D721Med (cell line): ENCODE measurements around the gene KYAT1.
A peak's percentile ranks its signal among the peaks of the same experiment; 100 is the strongest.
"Not testable (repeated sequence)": the region's sequence is repeated elsewhere in the genome, so short reads cannot be mapped to it uniquely, and the experiment has no call there.

ENCODE experiments used
- DNase-seq: peaks from one replicate; pipeline ENCODE4 v3.0.0; 2011; ENCODE audit warnings: low spot score; ENCODE audit not compliant: insufficient read length
- FAIRE-seq: peaks from 2 replicates; lab custom pipeline; 2011; peaks lifted over from hg19 to GRCh38; lab: Jason Lieb, UNC
- TF ChIP-seq, protein P1 (sequence below): IDR thresholded peaks from 2 replicates; pipeline ENCODE4 v1.5.1; 2012; ENCODE audit warnings: mild to moderate bottlenecking, control low read depth; ENCODE audit not compliant: insufficient read depth; ENCODE audit errors: missing control alignments

Gene KYAT1

DNA sequence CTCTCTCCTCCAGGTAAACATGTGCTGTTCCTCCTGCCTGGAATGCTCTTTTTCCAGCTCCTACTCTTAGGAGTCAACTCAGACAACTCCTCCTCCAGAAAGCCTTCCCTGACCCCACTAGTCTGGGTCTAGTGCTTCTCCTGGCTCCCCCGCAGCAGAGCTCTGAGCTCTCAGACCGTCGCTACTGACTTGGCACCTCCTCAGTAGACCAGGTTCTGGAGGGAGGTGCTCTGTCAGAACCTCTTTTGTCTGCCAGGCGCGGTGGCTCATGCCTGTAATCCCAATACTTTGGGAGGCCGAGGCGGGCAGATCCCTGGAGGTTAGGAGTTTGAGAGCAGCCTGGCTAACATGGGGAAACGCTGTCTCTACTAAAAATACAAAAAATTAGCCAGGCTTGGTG lies 3.6 kb upstream of the KYAT1 start:
- TF ChIP-seq, protein P1, sequence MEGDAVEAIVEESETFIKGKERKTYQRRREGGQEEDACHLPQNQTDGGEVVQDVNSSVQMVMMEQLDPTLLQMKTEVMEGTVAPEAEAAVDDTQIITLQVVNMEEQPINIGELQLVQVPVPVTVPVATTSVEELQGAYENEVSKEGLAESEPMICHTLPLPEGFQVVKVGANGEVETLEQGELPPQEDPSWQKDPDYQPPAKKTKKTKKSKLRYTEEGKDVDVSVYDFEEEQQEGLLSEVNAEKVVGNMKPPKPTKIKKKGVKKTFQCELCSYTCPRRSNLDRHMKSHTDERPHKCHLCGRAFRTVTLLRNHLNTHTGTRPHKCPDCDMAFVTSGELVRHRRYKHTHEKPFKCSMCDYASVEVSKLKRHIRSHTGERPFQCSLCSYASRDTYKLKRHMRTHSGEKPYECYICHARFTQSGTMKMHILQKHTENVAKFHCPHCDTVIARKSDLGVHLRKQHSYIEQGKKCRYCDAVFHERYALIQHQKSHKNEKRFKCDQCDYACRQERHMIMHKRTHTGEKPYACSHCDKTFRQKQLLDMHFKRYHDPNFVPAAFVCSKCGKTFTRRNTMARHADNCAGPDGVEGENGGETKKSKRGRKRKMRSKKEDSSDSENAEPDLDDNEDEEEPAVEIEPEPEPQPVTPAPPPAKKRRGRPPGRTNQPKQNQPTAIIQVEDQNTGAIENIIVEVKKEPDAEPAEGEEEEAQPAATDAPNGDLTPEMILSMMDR = no peak
- FAIRE-seq (no peak), DNase-seq (no peak)

DNA sequence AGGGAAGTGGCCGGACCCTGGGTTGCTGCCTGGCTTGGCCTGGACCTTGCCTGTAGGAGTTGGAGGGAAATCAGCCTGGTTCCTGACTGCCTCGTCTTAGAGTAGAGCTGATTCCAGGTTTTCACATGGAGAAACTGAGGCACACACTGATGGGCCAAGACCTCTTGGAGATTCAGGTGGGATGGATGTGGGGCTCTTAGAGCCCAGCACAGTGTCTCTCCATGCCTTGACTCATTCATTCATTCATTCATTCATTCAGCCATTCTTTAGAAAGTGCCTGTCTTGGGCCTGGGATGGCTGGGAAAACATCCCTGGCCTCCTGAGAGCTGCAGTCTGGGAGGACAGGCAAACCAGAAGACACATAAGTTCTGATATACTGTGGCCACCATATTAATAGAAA lies 2.4 kb upstream of the KYAT1 start:
- no peak for FAIRE-seq
- TF ChIP-seq, protein P1 = no peak
- no peak for DNase-seq

DNA sequence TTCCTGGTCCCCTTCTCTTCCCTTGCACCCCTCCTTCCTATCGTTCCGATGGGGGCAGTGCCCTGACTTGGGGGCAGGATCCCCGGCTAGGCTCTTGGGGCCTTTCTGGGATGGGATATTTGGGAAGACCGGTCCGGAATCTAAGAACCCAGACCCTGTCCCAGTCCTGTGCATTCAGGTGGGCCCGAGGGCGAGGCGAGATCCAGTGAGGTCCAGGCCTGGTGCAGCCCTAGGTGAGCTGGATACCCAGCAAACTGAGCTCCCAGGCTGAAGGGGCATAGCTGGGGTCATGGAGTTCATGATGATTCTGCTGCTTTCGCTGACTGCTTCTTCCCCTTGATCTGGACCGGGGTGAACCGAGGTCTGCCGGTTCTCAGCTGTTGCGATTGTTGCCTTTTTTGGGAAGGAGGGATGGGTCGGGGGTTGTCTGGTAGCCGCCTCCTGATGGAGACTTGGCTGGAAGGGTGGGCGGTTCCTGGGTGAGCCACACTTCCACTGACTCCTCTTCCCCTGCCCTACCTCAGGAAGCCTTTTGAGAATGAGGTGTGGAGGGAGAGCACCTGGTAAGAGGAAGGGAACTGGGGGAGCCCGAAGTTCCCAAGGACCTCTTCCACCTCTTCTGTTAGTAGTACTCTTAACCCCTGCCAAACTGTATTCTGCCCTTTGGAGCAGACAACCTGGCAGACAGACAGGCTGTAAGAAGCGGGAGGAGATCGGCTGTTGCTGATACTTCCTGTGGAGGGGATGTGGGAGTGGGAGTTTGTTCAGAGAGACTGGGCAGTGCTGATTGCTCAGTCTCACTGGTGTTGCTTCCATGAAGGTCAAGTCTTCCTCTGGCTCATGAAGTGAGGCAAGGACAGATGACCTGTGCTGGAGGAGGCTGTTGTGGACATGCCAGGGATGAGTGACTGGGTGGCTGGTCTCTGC lies 1.2 kb upstream of the KYAT1 start:
- FAIRE-seq = no peak
- no peak for DNase-seq
- TF ChIP-seq, protein P1 = no peak

DNA sequence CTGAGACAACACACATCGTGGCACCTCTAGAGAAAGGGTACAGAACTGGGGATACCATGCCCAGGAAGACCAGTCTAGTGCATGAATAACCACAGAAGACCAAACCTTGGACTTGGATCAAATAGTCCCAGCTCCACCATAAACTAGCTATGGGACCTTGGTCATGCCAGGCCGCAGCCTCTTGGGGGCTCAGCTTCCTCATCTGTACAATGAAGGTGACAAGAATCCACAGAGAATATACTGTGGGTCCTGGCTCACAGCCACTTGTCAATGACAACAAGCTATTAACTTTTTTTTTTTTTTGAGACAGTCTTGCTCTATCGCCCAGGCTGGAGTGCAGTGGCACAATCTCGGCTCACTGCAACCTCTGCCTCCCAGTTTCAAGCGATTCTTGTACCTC lies 3.9 kb downstream of the KYAT1 start:
- TF ChIP-seq, protein P1 = no peak
- no peak for FAIRE-seq
- no peak for DNase-seq

DNA sequence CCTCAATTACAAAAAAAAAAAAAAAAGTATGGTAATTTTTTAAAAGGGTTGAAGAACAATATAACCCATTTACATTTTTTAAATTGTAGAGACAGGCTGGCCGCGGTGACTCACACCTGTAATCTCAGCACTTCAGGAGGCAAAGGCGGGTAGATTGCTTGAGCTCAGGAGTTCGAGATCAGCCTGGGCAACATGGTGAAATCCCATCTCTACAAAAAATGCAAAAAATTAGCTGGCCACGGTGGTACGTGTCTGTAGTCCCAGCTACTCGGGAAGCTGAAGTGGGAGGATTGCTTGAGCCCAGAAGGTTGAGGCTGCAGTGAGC lies 10.8 kb downstream of the KYAT1 start:
- DNase-seq, FAIRE-seq: not testable (repeated sequence)

DNA sequence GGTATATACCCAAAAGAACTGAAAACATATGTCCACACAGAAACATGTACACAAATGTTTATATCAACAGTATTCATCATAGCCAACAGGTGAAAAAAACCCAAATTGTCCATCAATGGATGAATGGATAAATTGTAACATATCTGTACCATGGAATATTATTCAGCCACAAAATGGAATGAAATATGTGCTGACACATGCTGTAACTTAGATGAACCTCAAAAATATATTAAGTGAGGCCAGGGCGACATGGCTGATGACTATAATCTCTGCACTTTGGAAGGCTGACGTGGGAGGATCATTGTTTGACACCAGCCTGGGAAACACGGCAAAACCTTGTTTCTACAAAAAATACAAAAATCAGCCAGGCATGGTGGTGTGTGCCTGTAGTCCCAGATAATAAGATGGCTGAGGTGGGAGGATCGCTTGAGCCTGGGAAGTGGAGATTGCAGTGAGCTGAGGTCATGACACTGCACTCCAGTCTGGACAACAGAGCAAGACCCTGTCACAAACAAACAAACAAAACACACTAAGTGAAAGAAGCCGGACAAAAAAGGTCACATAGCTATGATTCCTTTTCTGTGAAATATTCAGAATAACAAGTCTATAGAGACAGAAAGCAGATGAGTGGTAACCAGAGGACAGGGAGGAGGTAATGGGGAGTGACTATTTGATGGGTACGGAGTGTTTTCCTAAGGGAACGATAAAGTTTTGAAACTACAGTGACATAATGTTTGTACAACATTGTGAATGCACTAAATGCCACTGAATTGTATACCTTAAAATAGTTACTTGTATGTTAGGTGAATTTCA lies 11.4 kb downstream of the KYAT1 start:
- TF ChIP-seq, protein P1 = no peak
- no peak for FAIRE-seq
- DNase-seq = no peak

DNA sequence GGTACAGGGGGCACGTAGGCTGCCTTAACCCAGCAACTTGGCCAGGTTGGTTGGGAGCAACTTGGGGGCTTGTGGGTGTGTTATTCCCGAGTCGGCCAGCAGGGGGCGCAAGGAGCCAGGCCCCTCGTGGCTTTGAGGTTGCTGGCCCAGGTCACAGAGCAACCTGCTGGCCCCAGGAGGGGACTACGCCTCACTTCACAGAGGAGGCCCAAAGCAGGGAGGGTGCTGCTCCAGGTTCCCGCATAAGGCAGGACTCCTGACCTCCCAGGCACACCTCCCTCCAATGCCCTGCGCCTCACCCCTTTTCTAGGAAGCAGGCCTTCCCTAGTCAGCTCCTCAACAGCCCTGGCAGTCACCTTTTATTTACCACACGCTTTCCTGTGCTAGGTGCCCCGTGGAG lies 18.1 kb downstream of the KYAT1 start:
- no peak for FAIRE-seq
- TF ChIP-seq, protein P1 = peak; percentile 74
- DNase-seq = no peak
